Stimulated activated CD4-positive, alpha-beta T cell treated with anti-CD3 and anti-CD28 coated beads, Interleukin-4, amount 100 ng/mL, for 24 hours (primary cell): Measurements from ENCODE around the gene ANK3.

ENCODE experiments used
- DNase-seq: peaks from one replicate; pipeline ENCODE4 v3.0.0-alpha.2; 2020

Gene ANK3

GRCh38 chr10:60340973-60341372 lies 48.7 kb downstream of the ANK3 start:
- DNase-seq, result no peak

DNA sequence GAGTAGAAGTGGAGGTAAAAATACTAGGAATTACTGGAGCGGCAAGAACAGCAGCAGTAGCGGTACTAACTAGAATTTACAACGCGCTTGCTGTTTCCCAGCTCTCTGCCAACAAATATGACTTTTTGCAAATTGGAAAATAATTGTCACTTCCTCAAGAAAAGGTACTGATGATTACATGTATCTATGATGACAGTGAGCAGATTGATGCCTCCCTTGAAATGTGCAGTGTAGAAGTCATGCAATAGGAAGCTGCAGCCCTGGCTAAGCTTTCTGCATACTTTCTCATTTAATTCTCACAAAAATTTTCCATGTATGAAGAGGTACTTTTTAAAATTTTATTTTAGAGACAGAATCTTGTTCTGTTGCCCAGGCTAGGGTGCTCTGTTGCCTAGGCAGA lies 49.9 kb downstream of the ANK3 start:
- no peak for DNase-seq

GRCh38 chr10:60338786-60339185 lies 50.9 kb downstream of the ANK3 start:
- DNase-seq, result no peak

GRCh38 chr10:60338002-60338564 lies 51.6 kb downstream of the ANK3 start:
- no peak for DNase-seq

DNA sequence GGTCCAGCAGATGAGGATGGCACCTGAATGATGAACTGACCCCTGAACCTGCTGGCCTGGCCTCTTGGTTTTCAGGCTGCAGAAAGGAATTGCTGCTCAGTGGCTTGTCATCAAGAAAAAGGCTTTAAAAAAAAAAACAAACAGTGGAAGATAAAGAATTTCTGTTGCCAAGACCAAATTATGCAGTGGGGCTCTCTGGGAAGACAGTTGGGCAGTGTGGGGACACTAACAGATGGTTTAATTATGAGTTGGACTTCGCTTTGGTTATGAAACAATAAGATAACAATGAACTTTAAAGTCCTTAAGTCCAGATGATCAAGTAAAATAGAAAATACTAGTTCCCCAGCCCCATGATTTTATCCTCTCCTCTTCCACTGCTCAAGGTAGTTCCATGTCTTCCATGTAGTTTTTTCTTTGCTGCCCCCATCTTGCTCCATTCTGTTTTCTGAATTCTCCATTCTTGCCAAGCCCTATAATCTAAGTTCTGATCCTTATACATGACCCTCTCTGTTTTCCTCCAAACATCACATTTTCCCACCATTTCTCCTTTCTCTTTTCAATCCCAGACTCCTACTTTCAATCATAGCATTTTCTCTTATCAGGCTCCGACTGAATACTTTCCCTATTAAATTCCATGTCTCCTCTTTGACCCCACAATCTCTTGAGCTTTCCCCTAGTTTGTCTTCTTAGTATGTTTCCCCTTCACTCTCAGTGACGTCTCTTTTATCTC lies 52.6 kb downstream of the ANK3 start:
- DNase-seq, result no peak

- no peak for DNase-seq
Measured at GRCh38 chr10:60335708-60336107, 54.0 kb downstream of the ANK3 start.

DNA sequence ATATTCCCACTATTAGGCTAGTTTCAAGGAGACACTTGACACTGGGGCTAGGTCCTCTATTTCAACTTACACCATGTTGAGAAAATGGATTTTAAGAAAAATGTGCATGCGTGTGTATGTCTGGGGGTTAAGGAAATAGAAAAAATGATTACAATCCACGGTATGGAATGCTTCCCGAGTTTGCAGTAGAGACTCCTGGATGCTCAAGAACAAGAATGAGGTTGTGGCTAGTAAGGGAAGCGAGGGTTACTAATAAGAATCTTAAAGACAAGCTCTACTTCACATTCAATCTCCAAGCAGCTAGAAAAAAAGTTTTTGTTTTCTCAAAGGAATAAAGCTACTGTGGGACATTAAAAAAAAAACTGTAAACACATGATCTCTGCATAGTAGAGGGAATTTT lies 54.7 kb downstream of the ANK3 start:
- DNase-seq, result no peak

- DNase-seq, result no peak
Measured at GRCh38 chr10:60332371-60332770, 57.3 kb downstream of the ANK3 start.

- no peak for DNase-seq
Measured at GRCh38 chr10:60331886-60332285, 57.8 kb downstream of the ANK3 start.

- no peak for DNase-seq
Measured at GRCh38 chr10:60323162-60323561, 66.5 kb downstream of the ANK3 start.

- DNase-seq, result no peak
Measured at GRCh38 chr10:60320666-60321065, 69.0 kb downstream of the ANK3 start.

- DNase-seq, result no peak
Measured at GRCh38 chr10:60316029-60316428, 73.6 kb downstream of the ANK3 start.

DNA sequence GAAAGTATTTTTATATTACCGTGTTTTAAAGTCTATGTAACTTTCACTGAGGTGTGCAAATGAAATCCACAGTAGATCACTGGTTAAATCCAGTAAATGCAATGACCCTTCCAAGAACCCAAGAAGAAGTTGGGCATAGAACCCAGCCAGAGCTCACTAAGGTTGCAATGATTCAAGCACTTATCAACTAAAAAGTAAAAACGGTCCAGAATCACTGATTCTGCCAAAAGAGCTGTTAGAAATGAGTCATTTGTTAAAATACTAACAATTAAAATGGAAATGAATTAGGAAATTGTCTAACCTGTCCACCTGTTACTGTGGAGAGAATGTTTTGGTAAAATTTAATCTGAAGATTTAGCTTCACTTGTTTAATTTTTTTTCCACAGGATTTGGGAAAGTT lies 74.4 kb downstream of the ANK3 start:
- DNase-seq, result no peak

DNA sequence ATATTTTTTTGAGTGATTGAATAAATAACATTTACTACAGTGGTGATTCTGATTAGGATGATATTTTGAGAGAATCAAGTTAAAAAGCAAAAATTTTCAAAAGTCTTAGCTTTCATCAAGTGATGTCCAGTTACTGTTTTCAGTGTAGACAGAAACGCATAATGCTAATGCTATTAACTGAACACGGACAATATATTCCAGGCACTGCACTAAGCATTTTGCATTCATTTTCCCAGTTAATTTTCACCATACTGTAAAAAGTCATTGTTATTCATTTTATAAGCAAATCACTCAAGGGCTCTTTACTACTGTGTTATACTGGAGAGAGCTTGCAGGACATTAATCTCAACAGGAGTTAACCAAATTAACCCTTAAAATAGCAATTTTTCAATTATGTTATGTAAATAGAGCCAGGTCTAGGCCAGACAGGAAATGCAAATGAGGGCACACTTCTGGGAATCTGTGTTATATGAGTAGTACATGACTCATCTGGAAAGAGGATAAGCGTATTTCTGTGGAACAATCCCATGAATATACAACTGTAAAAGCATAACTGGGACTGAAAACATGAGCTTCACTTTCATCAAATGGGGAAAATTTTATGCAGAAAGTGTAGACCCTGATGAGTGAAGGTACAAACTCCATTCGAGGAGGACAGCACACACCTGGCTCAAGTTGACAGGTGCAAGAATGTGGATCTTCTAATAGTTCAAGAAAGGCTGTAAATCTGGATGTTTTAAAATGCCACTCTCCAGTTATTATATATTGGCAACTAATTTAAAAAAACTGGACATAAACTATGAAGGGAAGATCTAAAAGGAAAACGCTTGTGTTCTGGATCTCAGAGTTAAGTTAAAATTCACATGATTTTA lies 75.4 kb downstream of the ANK3 start:
- DNase-seq, result no peak

- no peak for DNase-seq
Measured at GRCh38 chr10:60313589-60313952, 76.1 kb downstream of the ANK3 start.

- DNase-seq, result no peak
Measured at GRCh38 chr10:60312818-60313588, 76.7 kb downstream of the ANK3 start.

GRCh38 chr10:60311821-60312220 lies 77.9 kb downstream of the ANK3 start:
- no peak for DNase-seq

DNA sequence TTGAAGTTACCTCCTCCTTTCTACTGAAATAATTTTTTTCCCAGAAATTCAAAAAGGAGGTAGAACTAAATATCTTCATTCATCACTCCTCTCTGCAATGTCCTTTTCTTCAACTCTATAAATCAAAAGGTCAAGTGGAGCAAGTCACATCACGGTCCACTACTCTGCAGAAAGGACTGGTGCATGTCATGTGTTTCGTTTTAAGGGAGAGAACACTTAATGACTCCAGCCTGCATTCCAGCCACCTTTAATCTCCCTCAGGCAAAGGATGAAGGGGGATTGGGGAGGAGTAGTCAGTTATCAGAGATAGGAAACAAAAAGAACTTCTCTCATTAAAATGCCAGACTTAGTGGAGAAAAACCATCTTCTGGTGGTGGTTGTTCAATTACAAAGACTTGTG lies 78.9 kb downstream of the ANK3 start:
- DNase-seq, result no peak

DNA sequence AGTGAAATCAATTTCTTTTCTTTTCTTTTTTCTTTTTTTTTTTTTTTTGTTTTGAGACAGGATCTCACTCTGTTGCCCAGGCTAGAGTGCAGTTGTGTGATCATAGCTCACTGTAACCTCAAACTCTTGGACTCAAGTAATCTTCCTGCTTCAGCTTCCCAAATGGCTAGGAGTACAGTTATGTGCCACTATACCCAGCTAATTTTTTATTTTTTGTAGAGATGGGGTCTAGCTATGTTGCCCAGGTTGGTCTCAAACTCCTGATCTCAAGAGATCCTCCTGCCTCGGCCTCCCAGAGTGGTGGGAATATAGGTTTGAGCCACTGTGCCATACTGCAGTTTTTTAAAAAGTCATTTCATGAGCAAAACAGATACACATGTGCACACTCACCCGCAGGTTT lies 79.8 kb downstream of the ANK3 start:
- DNase-seq, result no peak

GRCh38 chr10:60309371-60309770 lies 80.3 kb downstream of the ANK3 start:
- DNase-seq, result no peak

GRCh38 chr10:60305380-60305892 lies 84.2 kb downstream of the ANK3 start:
- no peak for DNase-seq

DNA sequence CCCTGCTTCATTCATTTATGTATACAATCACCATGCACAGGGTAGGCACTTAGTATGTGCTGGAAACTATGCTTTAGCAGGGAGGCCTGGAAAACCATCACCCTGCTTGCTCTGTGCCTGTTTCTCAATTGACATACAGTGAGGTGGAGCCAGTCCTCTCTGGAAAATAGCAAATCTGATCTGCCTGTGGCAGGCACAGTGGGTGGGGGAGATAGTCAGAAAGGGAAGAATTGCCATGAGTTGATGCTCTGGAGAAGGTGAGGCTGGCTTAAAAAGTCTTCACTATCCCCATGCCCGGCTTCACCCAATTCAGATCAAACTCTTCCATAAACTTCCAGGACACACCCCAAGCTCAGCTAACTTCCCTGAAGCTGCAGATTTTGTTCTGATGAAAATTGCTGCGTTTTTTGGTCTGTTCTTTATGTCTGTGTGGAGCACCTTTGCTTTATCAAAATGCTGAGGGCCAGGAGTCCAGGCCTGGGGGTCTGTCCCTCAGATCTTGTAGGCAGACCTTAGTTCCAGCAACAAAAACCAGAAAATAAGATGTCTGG lies 84.8 kb downstream of the ANK3 start:
- no peak for DNase-seq

DNA sequence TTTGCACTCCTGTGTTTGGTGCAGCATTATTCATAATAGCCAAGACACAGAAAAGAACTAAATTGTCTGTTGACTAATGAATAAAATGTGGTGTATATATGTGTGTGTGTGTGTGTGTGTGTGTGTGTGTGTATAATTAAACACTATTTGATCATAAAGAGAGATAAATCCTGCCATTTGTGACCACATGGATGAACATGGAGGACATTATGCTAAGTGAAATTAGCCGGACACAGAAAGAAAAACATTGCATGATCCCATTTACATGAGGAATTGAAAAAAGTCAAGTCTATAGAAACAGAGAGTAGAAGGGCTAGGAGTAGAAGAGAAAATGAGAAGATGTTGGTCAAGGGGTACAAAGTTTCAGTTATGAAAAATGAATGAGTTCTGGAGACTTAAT lies 85.9 kb downstream of the ANK3 start:
- DNase-seq, result no peak
